ENCODE data around the gene NFIB.

DNA sequence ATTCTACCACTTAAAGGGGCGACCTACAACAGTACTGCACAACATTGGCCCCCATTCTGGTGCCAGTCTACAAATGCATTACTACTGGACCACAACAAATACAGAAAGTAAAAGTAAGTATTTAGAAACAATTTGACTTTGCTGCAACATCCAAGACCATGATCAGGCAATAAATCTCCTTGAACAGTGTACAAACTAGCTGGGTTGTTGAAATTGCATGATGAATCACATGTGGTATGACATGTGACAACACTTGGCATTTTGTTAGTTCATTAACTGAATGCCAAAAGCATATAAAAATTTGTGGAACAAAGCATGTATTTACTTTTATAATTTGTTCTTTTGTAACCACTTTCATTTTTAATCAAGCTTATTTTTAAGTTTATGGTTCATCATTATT is 270.5 kb downstream of the NFIB start:
- TF ChIP-seq JUNB (IDR thresholded peaks at IDR 0.05) (no peak), RFX5 (IDR thresholded peaks at IDR 0.05) (no peak), MAFK (IDR thresholded peaks at IDR 0.05; ENCODE audit: partially characterized antibody) (no peak), EP300 (IDR thresholded peaks at IDR 0.05) (no peak), HOXA7 (CRISPR knock-in tag; IDR thresholded peaks at IDR 0.05) (no peak), USF2 (IDR thresholded peaks at IDR 0.05) (no peak), HDAC2 (IDR thresholded peaks at IDR 0.05) (no peak), NFE2L2 (conservative IDR thresholded peaks at IDR 0.05; ENCODE audit: low read length) (no peak), MYC (IDR thresholded peaks at IDR 0.05; ENCODE audit: borderline replicate concordance, low read length) (no peak)
- TF ChIP-seq, protein P1, sequence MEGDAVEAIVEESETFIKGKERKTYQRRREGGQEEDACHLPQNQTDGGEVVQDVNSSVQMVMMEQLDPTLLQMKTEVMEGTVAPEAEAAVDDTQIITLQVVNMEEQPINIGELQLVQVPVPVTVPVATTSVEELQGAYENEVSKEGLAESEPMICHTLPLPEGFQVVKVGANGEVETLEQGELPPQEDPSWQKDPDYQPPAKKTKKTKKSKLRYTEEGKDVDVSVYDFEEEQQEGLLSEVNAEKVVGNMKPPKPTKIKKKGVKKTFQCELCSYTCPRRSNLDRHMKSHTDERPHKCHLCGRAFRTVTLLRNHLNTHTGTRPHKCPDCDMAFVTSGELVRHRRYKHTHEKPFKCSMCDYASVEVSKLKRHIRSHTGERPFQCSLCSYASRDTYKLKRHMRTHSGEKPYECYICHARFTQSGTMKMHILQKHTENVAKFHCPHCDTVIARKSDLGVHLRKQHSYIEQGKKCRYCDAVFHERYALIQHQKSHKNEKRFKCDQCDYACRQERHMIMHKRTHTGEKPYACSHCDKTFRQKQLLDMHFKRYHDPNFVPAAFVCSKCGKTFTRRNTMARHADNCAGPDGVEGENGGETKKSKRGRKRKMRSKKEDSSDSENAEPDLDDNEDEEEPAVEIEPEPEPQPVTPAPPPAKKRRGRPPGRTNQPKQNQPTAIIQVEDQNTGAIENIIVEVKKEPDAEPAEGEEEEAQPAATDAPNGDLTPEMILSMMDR (IDR thresholded peaks at IDR 0.05), result no peak

Measured in A549 (cell line).